ENCODE results near the gene CALML4. TPM values are rescaled to one million over a fixed set of nuclear protein-coding genes. Genes with fewer than 3 reads are reported as not detected.
"Not testable (repeated sequence)": the region's sequence is repeated elsewhere in the genome, so short reads cannot be mapped to it uniquely, and the experiment has no call there.

CALML4 gene
- total and polyA plus RNA-seq, 7 experiments from 2014 or later: 0.13 to 14.6 (median 2.8) TPM

DNA sequence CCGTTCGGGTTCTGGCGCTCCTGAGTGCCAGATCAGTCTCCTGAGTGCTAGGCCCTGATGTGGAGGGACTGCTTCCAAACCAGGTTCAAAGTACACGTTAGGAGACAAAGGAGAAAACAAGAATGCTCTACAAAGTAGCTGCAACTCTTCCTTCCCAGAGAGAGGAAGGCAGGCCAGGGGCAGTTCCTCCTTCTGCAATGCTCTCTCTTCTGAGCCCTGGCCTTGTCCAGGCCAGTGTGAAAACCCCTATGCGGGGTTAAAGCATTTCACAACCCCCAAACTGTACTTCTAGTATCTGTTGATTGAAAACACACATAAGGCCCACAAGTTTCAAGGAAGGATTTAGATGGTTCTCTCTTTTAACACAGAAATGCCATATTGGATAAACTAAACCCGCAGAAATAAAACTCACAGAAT lies 9.7 kb upstream of the CALML4 start:
- no peaks in the 10 kb centered on the region for H3K9me3 Mint-ChIP-seq
- ChIA-PET CTCF (no interaction called here), POLR2A (no interaction called here)
- H3K27me3 Mint-ChIP-seq: no peaks in the 10 kb centered on the region
- no peak overlapping the region for H3K4me3 Mint-ChIP-seq
- H3K36me3 Mint-ChIP-seq: peaks cover 0 to 15% (median 4%) of the 10 kb centered on the region in 5 donors
- Histone ChIP-seq H3K36me3 (ENCODE audit: control insufficient read depth in 2 of 3, insufficient read depth in 3 of 3, low read length in 3 of 3) (peaks cover 0 to 27% (median 0%) of the 10 kb centered on the region in 3 experiments), H3K4me3 (ENCODE audit: low read length) (no peak overlapping the region), H3K27me3 (ENCODE audit: control insufficient read depth in 2 of 2, insufficient read depth in 2 of 2, low read length in 2 of 2) (no peaks in the 10 kb centered on the region), H3K9me3 (ENCODE audit: control insufficient read depth in 2 of 3, low read length in 3 of 3) (no peaks in the 10 kb centered on the region), H3K27ac (ENCODE audit: low read depth, low read length) (no peak overlapping the region), H3K4me1 (ENCODE audit: control insufficient read depth in 2 of 2, insufficient read depth in 2 of 2, low read length in 2 of 2) (peaks cover 0 to 1% of the 10 kb centered on the region in 2 donors)
- intact Hi-C loops (cut with micrococcal nuclease): no loop called here
- H3K4me1 Mint-ChIP-seq: peaks cover under 1 to 11% (median 3%) of the 10 kb centered on the region in 7 donors
- H3K27ac Mint-ChIP-seq: no peak overlapping the region
- DNase-seq (no peak), ATAC-seq (no peak)

DNA sequence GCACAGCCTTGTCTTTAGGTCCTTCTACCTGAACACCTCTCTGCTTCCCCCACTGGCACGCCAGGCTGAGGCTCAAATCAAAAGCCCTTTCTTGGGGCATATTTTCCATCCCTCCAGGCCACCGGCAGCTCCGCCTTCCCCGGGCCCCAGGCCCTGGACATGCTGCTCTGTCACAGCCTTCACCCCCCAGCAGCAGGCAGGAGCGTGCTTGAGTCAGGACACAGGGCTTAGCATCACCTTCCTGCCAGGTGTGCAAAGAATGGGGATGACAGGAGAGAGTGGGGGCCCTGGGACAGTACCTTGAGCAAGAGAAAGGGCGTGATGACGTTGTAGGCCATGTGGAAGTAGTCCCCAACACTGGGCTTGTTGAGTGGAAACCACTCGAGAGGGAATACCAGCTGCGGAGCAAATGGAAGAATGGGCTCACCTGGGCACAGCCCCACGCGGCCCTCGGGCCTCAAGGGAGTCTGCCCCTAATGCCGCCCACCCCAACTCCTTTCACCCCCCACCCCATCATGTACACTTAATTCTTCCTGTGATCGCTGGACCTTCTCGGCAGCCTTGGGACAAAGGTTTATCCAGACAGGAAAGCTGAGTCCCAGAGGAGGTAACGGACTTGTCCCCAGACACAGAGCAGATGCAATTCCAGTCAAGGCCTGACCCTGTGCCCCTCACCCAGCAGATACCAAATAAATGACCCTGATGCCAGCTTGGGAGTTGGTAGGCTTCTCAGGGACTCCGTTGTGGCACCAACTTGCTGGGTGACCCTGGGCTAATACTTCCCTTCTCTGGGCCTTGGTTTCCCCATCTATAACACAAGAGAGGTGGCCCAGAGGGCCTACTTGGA lies 9.1 kb upstream of the CALML4 start:
- Mint-ChIP-seq H3K27me3 (no peaks in the 10 kb centered on the region), H3K4me3 (no peak overlapping the region), H3K27ac (no peak overlapping the region), H3K9me3 (no peaks in the 10 kb centered on the region), H3K36me3 (peaks cover 0 to 15% (median 4%) of the 10 kb centered on the region in 5 donors), H3K4me1 (peaks cover 5 to 15% (median 9%) of the 10 kb centered on the region in 7 donors)
- H3K9me3 ChIP-seq (ENCODE audit: control insufficient read depth in 2 of 3, low read length in 3 of 3): no peaks in the 10 kb centered on the region
- intact Hi-C loops (cut with micrococcal nuclease): no loop called here
- ATAC-seq: no peak
- H3K27me3 ChIP-seq (ENCODE audit: control insufficient read depth in 2 of 2, insufficient read depth in 2 of 2, low read length in 2 of 2): no peaks in the 10 kb centered on the region
- POLR2A ChIA-PET: no interaction called here
- CTCF ChIA-PET: no interaction called here
- no peak for DNase-seq
- H3K4me1 ChIP-seq (ENCODE audit: control insufficient read depth in 2 of 2, insufficient read depth in 2 of 2, low read length in 2 of 2): peaks cover 0 to 7% of the 10 kb centered on the region in 2 donors
- H3K27ac ChIP-seq (ENCODE audit: low read depth, low read length): no peak overlapping the region
- no peak overlapping the region for H3K4me3 ChIP-seq (ENCODE audit: low read length)
- H3K36me3 ChIP-seq (ENCODE audit: control insufficient read depth in 2 of 3, insufficient read depth in 3 of 3, low read length in 3 of 3): peaks cover 0 to 27% (median 0%) of the 10 kb centered on the region in 3 experiments

DNA sequence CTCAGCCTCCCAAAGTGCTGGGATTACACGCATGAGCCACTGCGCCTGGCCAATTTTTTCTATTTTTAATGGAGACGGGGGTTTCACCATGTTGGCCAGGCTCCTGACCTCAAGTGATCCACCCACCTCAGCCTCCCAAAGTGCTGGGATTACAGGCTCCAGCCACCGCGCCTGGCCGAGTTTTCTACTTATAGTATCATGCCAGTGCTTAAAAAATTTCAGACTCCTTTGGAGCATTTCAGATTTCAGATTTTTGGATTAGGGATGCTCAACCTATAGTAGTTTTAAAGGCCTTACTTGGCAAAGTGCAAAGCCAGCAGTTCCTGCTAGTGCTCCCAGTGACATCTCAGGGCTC lies 8.3 kb upstream of the CALML4 start:
- H3K36me3 Mint-ChIP-seq: peaks cover 0 to 15% (median 4%) of the 10 kb centered on the region in 5 donors
- H3K27ac Mint-ChIP-seq; H3K27me3 Mint-ChIP-seq; ATAC-seq; DNase-seq; CTCF ChIA-PET; H3K9me3 Mint-ChIP-seq; H3K9me3 ChIP-seq (ENCODE audit: control insufficient read depth in 2 of 3, low read length in 3 of 3); H3K27me3 ChIP-seq (ENCODE audit: control insufficient read depth in 2 of 2, insufficient read depth in 2 of 2, low read length in 2 of 2); H3K27ac ChIP-seq (ENCODE audit: low read depth, low read length); intact Hi-C loops (cut with micrococcal nuclease); H3K4me3 Mint-ChIP-seq; POLR2A ChIA-PET; H3K4me3 ChIP-seq (ENCODE audit: low read length): not testable (repeated sequence)
- peaks cover 0 to 14% of the 10 kb centered on the region in 2 donors for H3K4me1 ChIP-seq (ENCODE audit: control insufficient read depth in 2 of 2, insufficient read depth in 2 of 2, low read length in 2 of 2)
- peaks cover 11 to 22% (median 13%) of the 10 kb centered on the region in 7 donors for H3K4me1 Mint-ChIP-seq
- H3K36me3 ChIP-seq (ENCODE audit: control insufficient read depth in 2 of 3, insufficient read depth in 3 of 3, low read length in 3 of 3): peaks cover 0 to 22% (median 0%) of the 10 kb centered on the region in 3 experiments

DNA sequence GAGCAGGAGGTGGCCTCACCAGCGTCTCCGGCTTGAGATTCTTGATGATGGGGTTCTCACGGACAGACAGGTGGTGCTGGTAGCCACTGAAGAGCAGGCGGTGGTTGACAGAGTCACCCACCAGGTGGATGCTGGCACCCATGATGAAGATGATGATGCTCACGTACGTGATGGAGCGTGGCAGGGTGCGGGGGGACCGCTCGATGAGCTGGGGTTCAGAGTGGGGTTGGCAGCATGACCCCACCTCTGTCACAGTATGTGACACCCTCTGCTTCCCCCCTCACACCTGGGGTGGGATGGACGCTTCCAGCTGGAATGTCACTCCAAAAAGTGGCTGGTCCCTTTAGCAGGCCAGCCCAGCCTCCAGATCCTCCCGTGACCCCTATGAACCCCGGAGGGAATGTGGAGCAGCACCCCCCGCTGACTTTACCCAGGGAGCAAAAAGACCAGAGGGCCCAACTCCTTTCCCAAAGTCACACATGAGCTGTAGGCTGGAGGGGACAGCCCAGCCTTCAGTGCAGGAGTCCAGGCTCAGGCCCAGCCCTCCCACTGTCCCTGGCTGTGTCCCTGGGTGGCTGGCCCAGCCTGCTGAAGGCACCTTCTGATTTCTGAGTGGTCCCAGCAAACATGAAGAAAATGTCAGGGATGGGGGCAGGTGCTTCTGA lies 6.7 kb upstream of the CALML4 start:
- Mint-ChIP-seq H3K4me1 (peaks cover 12 to 32% (median 23%) of the 10 kb centered on the region in 7 donors), H3K4me3 (no peak overlapping the region), H3K9me3 (no peaks in the 10 kb centered on the region), H3K36me3 (peaks cover 0 to 9% (median 0%) of the 10 kb centered on the region in 5 donors), H3K27me3 (no peaks in the 10 kb centered on the region), H3K27ac (peak overlapping the region in 1 of 9 donors; percentile 19)
- DNase-seq (no peak), ATAC-seq (no peak)
- CTCF ChIA-PET: interaction anchor here (1.4 kb wide), 1 partner anchor 349 kb away, joined by 3 read pairs; no protein-coding TSS in a partner anchor
- H3K4me1 ChIP-seq (ENCODE audit: control insufficient read depth in 2 of 2, insufficient read depth in 2 of 2, low read length in 2 of 2): peaks cover 0 to 18% of the 10 kb centered on the region in 2 donors
- peaks cover 0 to 15% (median 0%) of the 10 kb centered on the region in 3 experiments for H3K36me3 ChIP-seq (ENCODE audit: control insufficient read depth in 2 of 3, insufficient read depth in 3 of 3, low read length in 3 of 3)
- H3K27me3 ChIP-seq (ENCODE audit: control insufficient read depth in 2 of 2, insufficient read depth in 2 of 2, low read length in 2 of 2): no peaks in the 10 kb centered on the region
- H3K9me3 ChIP-seq (ENCODE audit: control insufficient read depth in 2 of 3, low read length in 3 of 3): no peaks in the 10 kb centered on the region
- H3K4me3 ChIP-seq (ENCODE audit: low read length): no peak overlapping the region
- POLR2A ChIA-PET: no interaction called here
- H3K27ac ChIP-seq (ENCODE audit: low read depth, low read length): no peak overlapping the region
- intact Hi-C loops (cut with micrococcal nuclease): no loop called here

DNA sequence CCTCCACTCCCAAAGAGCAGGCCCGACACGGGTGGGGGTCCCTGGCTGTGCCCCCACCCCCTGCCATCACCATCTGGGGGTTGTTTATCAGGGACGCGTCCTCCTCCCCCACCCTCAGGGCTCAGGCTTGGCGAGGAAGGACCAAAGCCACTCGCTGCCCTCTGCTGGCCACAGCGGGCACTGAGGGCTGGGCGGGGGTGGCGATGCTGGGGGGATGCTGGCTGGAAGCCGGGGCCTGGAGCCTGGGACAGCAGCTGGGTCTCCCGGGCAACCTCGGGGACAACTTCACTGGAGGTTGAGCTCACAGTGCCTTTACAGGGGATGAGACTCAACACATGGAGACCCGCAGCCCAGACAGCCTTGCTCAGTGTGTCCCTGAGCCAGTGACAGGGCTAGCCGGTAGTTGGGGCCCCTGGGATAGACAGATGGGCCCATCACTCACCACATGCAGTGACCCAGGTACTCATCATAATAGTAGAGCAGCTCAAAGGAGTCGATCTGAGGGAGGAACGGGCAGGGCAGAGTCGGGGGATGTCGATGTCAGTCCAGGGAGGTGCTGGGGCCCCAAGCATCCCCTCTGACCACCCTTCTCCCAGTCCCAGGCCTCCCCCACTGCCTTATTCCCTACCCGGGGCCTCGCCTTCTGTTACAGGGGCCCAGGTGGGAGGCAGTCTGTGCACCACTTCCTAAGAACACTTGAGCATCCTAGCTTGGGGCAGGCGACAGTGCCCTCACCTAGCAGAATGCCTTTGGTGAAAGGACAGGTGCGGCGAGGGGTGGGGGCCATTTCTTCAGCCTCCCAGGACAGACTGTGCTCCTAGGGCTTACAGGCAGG lies 5.9 kb upstream of the CALML4 start:
- ChIA-PET POLR2A (no interaction called here), CTCF (interaction anchor here (0.7 to 1.4 kb wide), 3 partner anchors 9 to 354 kb away, joined by 3 to 4 read pairs (median 3); no protein-coding TSS in a partner anchor)
- H3K4me3 Mint-ChIP-seq: no peak overlapping the region
- H3K27me3 ChIP-seq (ENCODE audit: control insufficient read depth in 2 of 2, insufficient read depth in 2 of 2, low read length in 2 of 2): no peaks in the 10 kb centered on the region
- DNase-seq (peak in 8 of 9 donors; percentile 27 to 67 (median 40)), ATAC-seq (peak; percentile 62)
- peaks cover 0 to 18% of the 10 kb centered on the region in 2 donors for H3K4me1 ChIP-seq (ENCODE audit: control insufficient read depth in 2 of 2, insufficient read depth in 2 of 2, low read length in 2 of 2)
- H3K27me3 Mint-ChIP-seq: no peaks in the 10 kb centered on the region
- intact Hi-C loops (cut with micrococcal nuclease): loop anchor here (1.0 kb wide), 1 partner anchor 348 kb away; no protein-coding TSS in a partner anchor
- H3K27ac Mint-ChIP-seq: peak overlapping the region in 1 of 9 donors; percentile 71
- H3K27ac ChIP-seq (ENCODE audit: low read depth, low read length): no peak overlapping the region
- H3K36me3 ChIP-seq (ENCODE audit: control insufficient read depth in 2 of 3, insufficient read depth in 3 of 3, low read length in 3 of 3): peaks cover 0 to 7% (median 0%) of the 10 kb centered on the region in 3 experiments
- no peaks in the 10 kb centered on the region for H3K9me3 ChIP-seq (ENCODE audit: control insufficient read depth in 2 of 3, low read length in 3 of 3)
- peaks cover 12 to 34% (median 28%) of the 10 kb centered on the region in 7 donors for H3K4me1 Mint-ChIP-seq
- H3K4me3 ChIP-seq (ENCODE audit: low read length): no peak overlapping the region
- H3K36me3 Mint-ChIP-seq: peaks cover 0 to 1% (median 0%) of the 10 kb centered on the region in 5 donors
- no peaks in the 10 kb centered on the region for H3K9me3 Mint-ChIP-seq

DNA sequence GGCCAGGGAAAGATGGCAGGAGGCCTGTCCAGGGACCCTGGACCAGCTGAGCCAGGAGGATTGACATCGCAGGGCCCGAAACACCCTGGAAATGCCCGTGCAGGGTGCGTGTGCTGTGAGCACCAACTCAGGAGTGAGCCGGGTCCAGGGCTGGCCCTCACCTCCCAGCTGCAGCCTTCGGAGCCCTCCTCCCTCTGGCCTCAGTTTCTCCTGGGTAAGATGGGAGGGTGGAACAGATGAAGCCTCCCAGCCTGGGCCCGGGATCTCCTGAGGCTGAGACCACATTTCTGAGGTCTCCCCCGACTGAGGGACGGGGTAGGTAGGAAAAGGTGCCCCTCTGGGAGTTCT lies 5.3 kb upstream of the CALML4 start:
- Mint-ChIP-seq H3K27me3 (no peaks in the 10 kb centered on the region), H3K36me3 (no peaks in the 10 kb centered on the region), H3K27ac (peak overlapping the region in 1 of 9 donors; percentile 85), H3K9me3 (no peaks in the 10 kb centered on the region), H3K4me3 (no peak overlapping the region), H3K4me1 (peaks cover 12 to 37% (median 30%) of the 10 kb centered on the region in 7 donors)
- DNase-seq (no peak), ATAC-seq (no peak)
- H3K9me3 ChIP-seq (ENCODE audit: control insufficient read depth in 2 of 3, low read length in 3 of 3): no peaks in the 10 kb centered on the region
- H3K4me3 ChIP-seq (ENCODE audit: low read length): no peak overlapping the region
- H3K27ac ChIP-seq (ENCODE audit: low read depth, low read length): no peak overlapping the region
- CTCF ChIA-PET: interaction anchor here (0.7 to 1.2 kb wide), 2 partner anchors 10 to 353 kb away, joined by 3 to 4 read pairs; no protein-coding TSS in a partner anchor
- H3K4me1 ChIP-seq (ENCODE audit: control insufficient read depth in 2 of 2, insufficient read depth in 2 of 2, low read length in 2 of 2): peaks cover 0 to 21% of the 10 kb centered on the region in 2 donors
- intact Hi-C loops (cut with micrococcal nuclease): loop anchor here (1.0 kb wide), 1 partner anchor 347 kb away; no protein-coding TSS in a partner anchor
- no peaks in the 10 kb centered on the region for H3K27me3 ChIP-seq (ENCODE audit: control insufficient read depth in 2 of 2, insufficient read depth in 2 of 2, low read length in 2 of 2)
- POLR2A ChIA-PET: no interaction called here
- peaks cover 0 to 5% (median 0%) of the 10 kb centered on the region in 3 experiments for H3K36me3 ChIP-seq (ENCODE audit: control insufficient read depth in 2 of 3, insufficient read depth in 3 of 3, low read length in 3 of 3)

All from naive thymus-derived CD4-positive, alpha-beta T cell (primary cell).